HG03064 (cell line): Measurements from ENCODE around the gene ACBD3.
A peak's percentile ranks its signal among the peaks of the same experiment; 100 is the strongest.

ENCODE experiments used
- ATAC-seq: cut with Tn5 transposase; IDR thresholded peaks from one replicate; pipeline ENCODE4 v1.9.1; 2021; ENCODE audit warnings: low read depth; ENCODE audit not compliant: unreplicated experiment

ACBD3 gene

DNA sequence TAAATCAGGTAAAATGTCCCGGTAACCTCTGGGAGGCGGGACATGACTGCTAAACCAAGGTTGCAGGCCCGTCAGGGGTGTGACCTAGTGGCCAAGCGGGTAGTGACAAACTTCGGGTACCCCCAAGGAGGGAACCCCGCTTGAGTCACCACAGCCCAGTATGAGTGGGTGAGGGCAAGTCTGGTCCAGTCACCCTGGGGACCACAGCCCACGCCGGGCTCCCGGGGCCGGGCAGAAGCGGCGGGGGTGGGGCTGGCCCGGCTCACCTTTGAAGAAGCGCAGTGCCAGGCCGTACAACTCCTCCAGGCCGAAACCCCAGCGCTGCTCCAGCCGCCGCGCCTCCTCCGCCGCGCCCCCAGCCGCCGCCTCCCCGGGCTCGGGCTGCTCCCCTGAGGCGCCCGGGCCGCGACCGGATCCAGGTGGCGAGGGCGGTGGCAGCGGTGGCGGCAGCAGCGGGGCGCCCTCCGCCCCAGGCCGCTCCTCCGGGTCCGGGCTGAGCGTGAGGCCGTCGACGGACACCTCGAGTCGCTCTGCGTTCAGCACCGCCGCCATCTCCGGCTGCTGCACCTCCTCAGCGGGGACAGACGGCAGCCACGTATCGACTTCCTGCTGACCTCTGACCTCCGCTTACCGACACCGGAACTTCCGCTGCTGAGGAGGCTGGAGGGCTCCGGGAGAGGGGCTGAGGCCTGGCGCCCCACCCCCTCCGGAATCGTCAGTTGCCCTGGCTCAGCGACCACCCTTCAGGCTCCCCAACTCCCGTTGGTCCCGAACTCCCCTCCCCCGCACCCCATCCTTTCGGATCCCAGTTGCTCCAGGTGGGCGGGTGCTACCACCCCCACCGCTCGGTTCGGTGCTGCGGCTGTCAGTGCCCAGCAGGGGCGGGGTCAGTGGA is at the start of gene ACBD3:
ACBD3 (minus strand) TSS at position 618 of the 895 bp plus-strand sequence; CDS start at position 552, 66 bp downstream.
- ATAC-seq: peak; percentile 96

- ATAC-seq: no peak
Observed at GRCh38 chr1:226233806-226234205, 47.3 kb upstream of the ACBD3 start.

DNA sequence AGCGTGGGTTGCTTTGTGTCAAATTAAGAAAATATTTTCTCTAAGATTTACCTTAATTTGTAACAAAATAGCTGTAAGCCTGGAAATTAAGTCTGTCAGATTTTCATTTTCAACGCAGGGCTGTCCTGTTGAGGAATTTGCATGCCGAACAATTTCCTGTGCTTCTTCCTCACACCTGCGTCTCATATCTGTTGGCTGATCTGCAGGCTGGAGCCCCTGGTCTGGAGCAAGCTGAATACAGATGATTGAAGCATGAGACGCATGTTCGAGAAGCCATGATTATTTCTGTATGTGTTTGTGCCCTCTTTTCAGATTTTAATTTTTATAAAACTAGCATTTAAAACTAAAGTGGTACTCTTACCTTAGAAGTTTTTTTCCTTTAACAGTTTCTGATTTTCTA is 46.8 kb upstream of the ACBD3 start:
- ATAC-seq: peak; percentile 75

DNA sequence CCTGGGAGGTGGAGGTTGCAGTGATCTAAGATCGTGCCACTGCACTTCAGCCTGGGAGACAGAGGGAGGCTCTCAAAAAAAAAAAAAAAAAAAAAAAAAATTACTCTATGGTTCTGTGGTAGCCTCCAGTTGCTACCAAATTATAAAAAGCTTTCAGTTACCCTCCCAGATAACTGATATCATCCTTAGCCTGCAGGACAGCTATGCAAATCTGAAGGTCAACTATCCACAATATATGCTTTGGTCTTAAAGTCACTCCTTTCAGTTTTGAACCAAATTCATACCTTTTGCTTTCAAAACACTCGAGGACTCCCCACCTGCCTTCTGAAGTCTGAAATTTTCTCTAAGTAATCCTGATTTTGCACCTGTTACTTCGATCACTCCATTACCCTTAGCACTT is 40.1 kb upstream of the ACBD3 start:
- ATAC-seq: no peak

- ATAC-seq: peak; percentile 60
Observed at GRCh38 chr1:226223786-226224244, 37.3 kb upstream of the ACBD3 start.

DNA sequence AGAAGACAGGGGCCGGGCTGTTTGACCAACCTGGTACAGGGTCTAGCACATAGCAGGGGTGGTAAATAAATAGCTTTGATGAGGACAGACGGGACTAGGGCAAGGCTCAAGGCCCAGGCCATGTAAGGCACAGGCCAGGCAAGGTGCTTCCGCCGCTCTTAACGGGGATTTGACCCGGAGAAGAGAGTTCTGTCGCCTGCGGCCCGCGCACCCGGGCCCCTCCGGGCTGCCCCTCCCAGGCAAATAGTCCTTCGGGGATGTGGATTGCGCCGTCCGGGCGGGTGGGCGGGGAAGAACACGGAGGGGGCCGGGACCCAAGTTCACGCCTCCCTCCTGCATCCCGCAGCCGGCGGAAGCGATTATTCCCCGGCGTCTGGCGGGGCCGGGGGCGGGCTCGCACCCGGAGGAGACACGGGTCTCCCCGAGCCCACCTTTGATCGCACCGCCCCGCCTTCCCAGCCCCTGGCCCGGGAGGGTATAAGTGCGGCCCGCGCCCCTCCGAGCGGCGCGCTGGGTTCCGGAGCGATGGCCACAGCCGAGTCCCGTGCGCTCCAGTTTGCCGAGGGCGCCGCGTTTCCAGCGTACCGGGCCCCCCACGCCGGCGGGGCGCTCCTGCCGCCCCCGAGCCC is 36.7 kb upstream of the ACBD3 start, which contains the start of gene MIXL1:
MIXL1 (plus strand) TSS at position 508 of the 629 bp plus-strand sequence; CDS start at position 526, 18 bp downstream.
- peak; percentile 57 for ATAC-seq

DNA sequence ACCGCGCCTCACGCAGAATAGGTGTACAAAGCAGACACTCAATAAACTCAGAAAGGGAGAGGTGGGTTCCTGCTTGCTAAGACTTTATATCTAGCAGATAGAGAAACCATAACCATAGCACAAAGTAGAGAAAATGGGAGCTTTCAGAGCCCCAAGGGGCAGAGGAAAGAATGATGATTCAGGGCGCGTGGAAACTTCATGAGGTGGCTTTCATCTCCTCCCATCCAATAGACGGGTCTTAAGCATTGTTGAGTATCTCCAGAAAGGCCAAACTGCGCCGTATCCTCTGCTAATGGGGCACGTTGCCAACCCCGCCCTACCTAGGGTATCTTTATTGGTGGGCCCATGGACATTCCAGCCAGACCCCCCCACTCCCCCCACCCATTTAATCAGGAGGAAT is 36.1 kb upstream of the ACBD3 start:
- ATAC-seq: no peak

- no peak for ATAC-seq
Observed at GRCh38 chr1:226220473-226221189, 34.1 kb upstream of the ACBD3 start.

GRCh38 chr1:226217273-226217672 is 30.7 kb upstream of the ACBD3 start:
- ATAC-seq: no peak

DNA sequence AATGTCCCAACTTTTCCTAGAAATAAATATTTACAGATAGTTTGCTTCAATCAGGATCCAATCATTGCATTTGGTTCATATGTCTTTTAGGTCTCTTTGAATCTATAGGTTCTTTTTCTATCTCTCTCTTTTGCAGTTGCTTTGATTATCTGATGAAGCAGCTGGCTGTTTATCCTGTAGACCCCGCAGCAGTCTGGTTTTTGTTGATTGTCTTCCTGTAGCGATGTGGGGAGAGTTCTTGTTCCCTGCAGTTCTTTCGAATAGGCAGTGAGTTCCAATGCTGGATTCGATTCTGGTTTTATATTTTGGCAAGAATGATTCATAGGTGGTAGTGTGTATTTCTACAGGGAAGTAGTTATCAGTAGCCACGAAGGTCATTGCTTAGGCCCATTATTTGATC is 29.5 kb upstream of the ACBD3 start:
- ATAC-seq: no peak

GRCh38 chr1:226215239-226215638 is 28.7 kb upstream of the ACBD3 start:
- no peak for ATAC-seq

DNA sequence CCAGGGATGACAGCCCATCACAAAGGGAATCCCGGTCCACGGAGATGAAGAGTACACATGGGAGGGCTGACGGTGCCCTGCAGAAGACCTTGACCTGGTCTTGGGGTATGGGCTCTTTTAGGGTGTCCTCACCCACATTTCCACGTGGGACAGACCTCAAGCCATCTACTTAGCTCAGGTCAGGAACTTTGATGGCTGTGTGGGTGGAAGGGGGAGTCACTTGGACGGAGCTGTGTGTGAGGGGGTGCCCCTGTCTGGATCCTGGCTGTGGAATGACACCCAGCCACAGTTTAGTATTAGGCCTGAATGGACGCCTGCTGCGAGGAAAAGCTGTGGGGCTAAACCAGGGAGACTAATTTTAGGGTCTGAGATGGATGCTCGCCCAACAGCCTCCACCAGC is 26.0 kb upstream of the ACBD3 start:
- no peak for ATAC-seq

- ATAC-seq: no peak
Observed at GRCh38 chr1:226211181-226211821, 24.8 kb upstream of the ACBD3 start.

DNA sequence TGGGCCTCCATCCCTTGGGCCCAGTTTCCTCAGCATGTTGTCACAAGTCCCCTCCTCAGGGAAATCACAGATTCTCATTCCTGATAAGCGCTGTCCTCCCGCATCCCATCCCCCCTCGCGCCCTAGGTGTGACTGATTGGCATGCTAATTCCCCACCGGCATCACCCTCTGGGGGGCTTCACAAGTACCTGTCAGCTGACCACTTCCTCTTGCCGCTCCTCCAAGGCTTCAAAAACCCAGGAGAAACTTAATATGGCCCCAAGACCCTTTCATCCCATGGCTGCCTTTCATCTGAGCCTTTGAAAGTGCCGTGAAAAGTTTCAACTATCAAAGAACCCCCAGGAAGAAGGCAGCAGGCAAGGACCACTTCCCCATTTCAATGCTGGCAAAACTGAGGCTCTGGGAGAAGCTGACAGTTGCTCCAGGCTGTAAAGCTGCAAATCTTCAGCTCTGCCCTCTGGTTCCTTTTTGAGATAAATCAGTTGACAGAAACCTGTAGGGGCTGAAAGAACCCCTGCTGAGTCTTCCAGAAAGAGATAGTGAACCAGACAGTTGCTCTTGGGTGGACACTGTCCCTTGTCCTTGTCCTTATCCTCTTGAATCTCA is 24.1 kb upstream of the ACBD3 start:
- ATAC-seq: no peak

- no peak for ATAC-seq
Observed at GRCh38 chr1:226209307-226210059, 22.9 kb upstream of the ACBD3 start.

DNA sequence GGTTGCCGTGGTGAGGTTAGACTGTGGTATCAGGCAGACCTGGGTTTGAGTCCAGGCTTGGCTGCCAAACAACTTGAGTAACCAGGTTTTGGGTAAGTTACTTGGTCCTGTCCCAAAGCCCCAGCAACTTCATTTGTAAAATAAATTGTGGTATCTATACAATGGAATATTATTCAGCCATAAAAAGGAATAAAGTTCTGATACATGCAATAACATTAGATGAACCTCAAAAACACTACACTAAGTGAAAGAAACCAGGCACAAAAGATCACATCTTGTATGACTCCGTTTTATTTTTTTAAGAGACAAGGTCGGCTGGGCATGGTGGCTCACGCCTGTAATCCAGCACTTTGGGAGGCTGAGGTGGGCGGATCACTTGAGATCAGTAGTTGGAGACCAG is 20.5 kb upstream of the ACBD3 start:
- no peak for ATAC-seq

DNA sequence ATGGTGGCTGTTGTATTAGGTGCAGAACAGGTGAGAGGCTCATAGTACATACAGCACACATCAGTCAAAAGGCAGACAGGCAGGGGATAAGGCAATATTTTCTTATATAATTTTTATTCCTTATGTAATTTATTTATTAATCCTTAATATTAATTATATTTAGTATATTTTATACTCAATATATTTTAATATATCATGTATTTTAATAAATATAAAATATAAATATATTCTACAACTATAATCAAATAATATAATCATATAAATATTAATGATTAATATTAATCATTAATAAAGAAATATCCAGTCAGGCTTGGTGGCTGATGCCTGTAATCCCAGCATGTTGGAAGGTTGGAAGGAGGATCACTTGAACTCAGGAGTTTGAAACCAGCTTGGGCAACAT is 17.7 kb upstream of the ACBD3 start:
- no peak for ATAC-seq

DNA sequence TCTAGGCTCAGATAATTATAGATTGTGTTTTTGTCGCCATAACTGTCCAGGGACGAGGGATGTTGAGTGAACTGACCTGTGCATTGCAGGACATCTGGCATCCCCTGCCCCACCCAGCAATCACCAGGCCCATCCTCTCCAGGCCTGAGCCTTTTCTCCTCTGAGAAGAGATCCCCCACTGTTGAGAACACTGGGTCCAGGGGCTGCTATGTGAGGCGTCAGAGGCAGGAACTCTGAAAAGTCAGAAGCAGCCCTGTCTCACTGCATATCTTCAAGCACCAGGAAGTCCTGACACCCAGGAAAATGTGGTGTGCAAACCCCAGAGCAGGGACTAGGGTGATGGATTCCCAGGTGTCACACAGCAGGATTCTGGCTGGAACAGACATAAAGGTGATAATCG is 17.1 kb upstream of the ACBD3 start:
- no peak for ATAC-seq

DNA sequence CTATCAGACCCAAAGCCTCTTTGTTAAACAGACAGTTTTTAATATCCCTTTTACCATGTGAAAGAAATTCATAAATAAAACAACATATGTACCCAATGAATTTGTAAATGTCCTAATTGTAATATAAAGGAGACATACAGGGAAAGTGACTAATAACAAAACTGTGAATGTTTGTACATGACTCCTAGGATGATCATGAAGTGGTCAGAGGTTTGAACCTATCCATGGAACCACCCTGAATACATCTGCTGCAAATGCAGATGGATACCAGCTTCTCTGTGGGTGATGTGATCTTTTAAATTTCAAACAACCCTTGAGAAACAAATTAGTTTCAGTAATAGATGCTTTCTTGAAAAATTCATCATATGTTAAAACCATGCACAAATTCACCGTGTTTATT is 16.7 kb upstream of the ACBD3 start:
- ATAC-seq: no peak
